ENCODE results near the gene R3HDM2.

The R3HDM2 gene

DNA sequence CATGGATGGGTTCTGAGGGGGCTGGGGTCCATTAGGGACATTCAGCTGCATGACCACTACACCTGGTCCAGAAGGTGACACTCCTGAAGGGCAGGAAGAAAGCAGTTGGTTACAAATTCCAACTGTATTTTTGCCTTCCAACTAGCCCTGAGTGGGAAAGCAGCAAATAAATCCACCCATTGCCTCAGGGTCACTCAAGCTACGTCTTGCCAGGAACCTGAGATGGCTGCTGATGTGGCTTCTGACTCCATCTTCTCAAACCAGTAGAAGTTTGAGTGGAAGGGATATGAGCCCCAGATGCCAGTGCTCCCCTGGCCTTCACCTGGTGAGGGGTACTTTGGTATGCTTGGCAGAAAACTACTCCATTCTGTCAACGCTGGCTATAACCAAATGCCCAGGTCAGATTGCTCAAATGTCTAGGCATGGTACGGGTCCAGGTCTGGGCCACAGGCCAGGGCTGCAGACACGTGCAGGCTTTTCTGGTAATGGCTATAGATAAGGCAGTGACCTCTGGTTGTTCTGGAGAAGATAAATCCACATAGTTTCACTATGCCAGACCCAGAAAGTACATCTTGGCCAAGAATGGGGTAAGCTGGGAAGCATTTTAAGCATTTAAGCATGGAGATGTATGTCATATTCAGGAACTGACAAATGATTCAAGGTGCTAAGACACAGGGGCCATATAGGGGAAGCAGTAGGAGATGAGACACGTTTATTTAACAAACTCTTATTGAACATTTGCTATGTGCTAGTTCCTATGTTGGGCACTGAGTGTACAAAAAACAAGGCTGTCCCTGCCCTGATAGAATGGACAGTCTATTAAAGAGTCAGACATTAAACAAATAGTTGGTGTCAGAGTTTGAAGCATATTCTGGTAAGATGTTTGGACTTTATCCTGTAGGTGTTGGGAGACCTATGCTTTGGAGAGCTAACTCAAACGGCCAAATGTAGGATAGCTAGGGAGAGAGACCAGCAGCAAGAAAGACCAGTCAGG lies 171.6 kb downstream of the R3HDM2 start:
- H3K4me1 ChIP-seq (ENCODE audit: insufficient read depth, low read length, poor library complexity, severe bottlenecking): no peaks in the 10 kb centered on the region
- no peak for TF ChIP-seq EZH2phosphoT487 (IDR thresholded peaks at IDR 0.05; ENCODE audit: borderline replicate concordance)
- TF ChIP-seq, protein P1, sequence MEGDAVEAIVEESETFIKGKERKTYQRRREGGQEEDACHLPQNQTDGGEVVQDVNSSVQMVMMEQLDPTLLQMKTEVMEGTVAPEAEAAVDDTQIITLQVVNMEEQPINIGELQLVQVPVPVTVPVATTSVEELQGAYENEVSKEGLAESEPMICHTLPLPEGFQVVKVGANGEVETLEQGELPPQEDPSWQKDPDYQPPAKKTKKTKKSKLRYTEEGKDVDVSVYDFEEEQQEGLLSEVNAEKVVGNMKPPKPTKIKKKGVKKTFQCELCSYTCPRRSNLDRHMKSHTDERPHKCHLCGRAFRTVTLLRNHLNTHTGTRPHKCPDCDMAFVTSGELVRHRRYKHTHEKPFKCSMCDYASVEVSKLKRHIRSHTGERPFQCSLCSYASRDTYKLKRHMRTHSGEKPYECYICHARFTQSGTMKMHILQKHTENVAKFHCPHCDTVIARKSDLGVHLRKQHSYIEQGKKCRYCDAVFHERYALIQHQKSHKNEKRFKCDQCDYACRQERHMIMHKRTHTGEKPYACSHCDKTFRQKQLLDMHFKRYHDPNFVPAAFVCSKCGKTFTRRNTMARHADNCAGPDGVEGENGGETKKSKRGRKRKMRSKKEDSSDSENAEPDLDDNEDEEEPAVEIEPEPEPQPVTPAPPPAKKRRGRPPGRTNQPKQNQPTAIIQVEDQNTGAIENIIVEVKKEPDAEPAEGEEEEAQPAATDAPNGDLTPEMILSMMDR (conservative IDR thresholded peaks at IDR 0.05; ENCODE audit: low read length): no peak
- H3K79me2 ChIP-seq (ENCODE audit: insufficient read depth, low read length): no peaks in the 10 kb centered on the region
- H3F3A ChIP-seq (ENCODE audit: low read depth): no peaks in the 10 kb centered on the region
- no peaks in the 10 kb centered on the region for H3K27me3 ChIP-seq (ENCODE audit: insufficient read depth, low read length, poor library complexity, severe bottlenecking)
- H3K4me3 ChIP-seq (ENCODE audit: low read length, poor library complexity, severe bottlenecking): no peak overlapping the region
- no peaks in the 10 kb centered on the region for H4K20me1 ChIP-seq (ENCODE audit: insufficient read depth, low read length, poor library complexity, severe bottlenecking)
- H3K9me2 ChIP-seq (replicated peaks; ENCODE audit: low read depth, low read length): no peaks in the 10 kb centered on the region
- H3K4me2 ChIP-seq (ENCODE audit: low read depth, low read length, poor library complexity, severe bottlenecking): no peak overlapping the region
- no peak overlapping the region for H3K9ac ChIP-seq (ENCODE audit: low read depth, low read length, poor library complexity, severe bottlenecking)
- no peak overlapping the region for H2AFZ ChIP-seq (ENCODE audit: low read length)
- no peaks in the 10 kb centered on the region for H3K9me3 ChIP-seq (ENCODE audit: insufficient read depth, low read depth, low read length)
- H3K36me3 ChIP-seq (ENCODE audit: insufficient read depth, low read length): peaks cover 33% of the 10 kb centered on the region; the same call in 1 of the 2 replicates

DNA sequence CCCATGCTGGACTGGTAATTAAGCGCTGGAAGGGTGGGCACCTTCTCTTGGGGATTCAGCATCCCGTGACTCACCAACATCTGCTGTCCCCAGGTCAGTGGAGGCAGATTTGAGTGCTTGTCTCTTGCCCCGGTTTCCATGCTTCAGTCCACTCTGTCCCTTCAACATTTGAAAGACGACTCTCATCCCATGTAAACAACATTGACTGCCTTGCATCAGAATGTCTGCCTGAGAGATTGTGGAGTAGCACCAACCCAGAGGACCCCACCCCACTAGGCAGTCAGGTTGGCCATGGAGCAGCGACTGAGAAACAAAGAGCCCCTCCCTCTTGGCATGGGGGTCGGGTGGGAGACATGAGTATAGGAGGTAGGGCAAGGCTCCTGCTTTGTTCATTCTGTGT lies 174.9 kb downstream of the R3HDM2 start:
- Histone ChIP-seq H3K9me3 (ENCODE audit: insufficient read depth, low read depth, low read length) (no peaks in the 10 kb centered on the region), H3K36me3 (ENCODE audit: insufficient read depth, low read length) (peaks cover 33% of the 10 kb centered on the region; the same call in 1 of the 2 replicates), H3F3A (ENCODE audit: low read depth) (no peaks in the 10 kb centered on the region), H3K9ac (ENCODE audit: low read depth, low read length, poor library complexity, severe bottlenecking) (no peak overlapping the region), H3K4me2 (ENCODE audit: low read depth, low read length, poor library complexity, severe bottlenecking) (no peak overlapping the region), H3K4me1 (ENCODE audit: insufficient read depth, low read length, poor library complexity, severe bottlenecking) (no peaks in the 10 kb centered on the region), H3K9me2 (replicated peaks; ENCODE audit: low read depth, low read length) (no peaks in the 10 kb centered on the region), H3K79me2 (ENCODE audit: insufficient read depth, low read length) (no peaks in the 10 kb centered on the region), H3K27me3 (ENCODE audit: insufficient read depth, low read length, poor library complexity, severe bottlenecking) (no peaks in the 10 kb centered on the region), H2AFZ (ENCODE audit: low read length) (no peak overlapping the region), H3K4me3 (ENCODE audit: low read length, poor library complexity, severe bottlenecking) (no peak overlapping the region), H4K20me1 (ENCODE audit: insufficient read depth, low read length, poor library complexity, severe bottlenecking) (no peaks in the 10 kb centered on the region)
- no peak for TF ChIP-seq EZH2phosphoT487 (IDR thresholded peaks at IDR 0.05; ENCODE audit: borderline replicate concordance)
- TF ChIP-seq, protein P1 (conservative IDR thresholded peaks at IDR 0.05; ENCODE audit: low read length): no peak

- no peaks in the 10 kb centered on the region for H4K20me1 ChIP-seq (ENCODE audit: insufficient read depth, low read length, poor library complexity, severe bottlenecking)
- H3K79me2 ChIP-seq (ENCODE audit: insufficient read depth, low read length): no peaks in the 10 kb centered on the region
- no peaks in the 10 kb centered on the region for H3K9me3 ChIP-seq (ENCODE audit: insufficient read depth, low read depth, low read length)
- H3F3A ChIP-seq (ENCODE audit: low read depth): no peaks in the 10 kb centered on the region
- no peak for TF ChIP-seq EZH2phosphoT487 (IDR thresholded peaks at IDR 0.05; ENCODE audit: borderline replicate concordance)
- TF ChIP-seq, protein P1 (conservative IDR thresholded peaks at IDR 0.05; ENCODE audit: low read length): no peak
- H3K9me2 ChIP-seq (replicated peaks; ENCODE audit: low read depth, low read length): no peaks in the 10 kb centered on the region
- H2AFZ ChIP-seq (ENCODE audit: low read length): no peak overlapping the region
- no peak overlapping the region for H3K4me3 ChIP-seq (ENCODE audit: low read length, poor library complexity, severe bottlenecking)
- H3K36me3 ChIP-seq (ENCODE audit: insufficient read depth, low read length): peaks cover 31% of the 10 kb centered on the region; the same call in 1 of the 2 replicates
- no peaks in the 10 kb centered on the region for H3K27me3 ChIP-seq (ENCODE audit: insufficient read depth, low read length, poor library complexity, severe bottlenecking)
- H3K4me1 ChIP-seq (ENCODE audit: insufficient read depth, low read length, poor library complexity, severe bottlenecking): peaks cover 2% of the 10 kb centered on the region
- H3K4me2 ChIP-seq (ENCODE audit: low read depth, low read length, poor library complexity, severe bottlenecking): no peak overlapping the region
- no peak overlapping the region for H3K9ac ChIP-seq (ENCODE audit: low read depth, low read length, poor library complexity, severe bottlenecking)
Measured at GRCh38 chr12:57254506-57255280, 176.2 kb downstream of the R3HDM2 start.
